Prostate gland (tissue), 2 donors: ENCODE data around the gene PSMA7.

Experiments
- CTCF ChIP-seq, 4 experiments: fragments of 200-600 bp in 2 of 4; fragments of 450-650 bp in 2 of 4; sonication (generic) in 2 of 4; IDR thresholded peaks; 1 replicate in 3 of 4; 2 replicates in 1 of 4; pipeline ENCODE4 v1.5.1; 2016 to 2019; ENCODE audit warnings: antibody characterized with exemption in 4 of 4, mild to moderate bottlenecking in 2 of 4, moderate library complexity in 2 of 4
- POLR2A ChIP-seq: fragments of 450-650 bp; IDR thresholded peaks from one replicate; pipeline ENCODE4 v1.6.1; 2016; ENCODE audit warnings: antibody characterized with exemption, mild to moderate bottlenecking

- TF ChIP-seq POLR2A (no peak), CTCF (IDR thresholded peaks at IDR 0.05) (no peak)
Observed at GRCh38 chr20:62177307-62177706, 34.1 kb upstream of the PSMA7 start.
